ENCODE measurements around the gene IFTAP.

The IFTAP gene

GRCh38 chr11:36627471-36627870 is 33.2 kb downstream of the IFTAP start:
- Histone ChIP-seq H3K4me1 (ENCODE audit: insufficient read depth, low read length) (peaks cover 91% of the 10 kb centered on the region), H3K4me2 (ENCODE audit: insufficient read depth, low read length) (no peak overlapping the region), H3K9ac (ENCODE audit: low read depth, low read length) (no peak overlapping the region), H3K79me2 (ENCODE audit: insufficient read depth, low read length) (peaks cover 24% of the 10 kb centered on the region), H2AFZ (ENCODE audit: low read depth, low read length) (no peak overlapping the region), H3K4me3 (ENCODE audit: low read depth in 1 of 2, low read length in 2 of 2) (no peak overlapping the region), H3K9me3 (ENCODE audit: insufficient read depth, low read length, severe bottlenecking) (no peaks in the 10 kb centered on the region), H3K27me3 (ENCODE audit: insufficient read depth, low read length, poor library complexity) (no peaks in the 10 kb centered on the region), H3K27ac (ENCODE audit: low read length) (peak overlapping the region; percentile 39), H3K36me3 (ENCODE audit: insufficient read depth, low read length) (no peaks in the 10 kb centered on the region), H4K20me1 (ENCODE audit: insufficient read depth, low read length) (no peaks in the 10 kb centered on the region)
- DNase-seq (no peak), ATAC-seq (ENCODE audit: insufficient read depth, low read depth) (no peak)
- TF ChIP-seq CTCF (IDR thresholded peaks at IDR 0.05; ENCODE audit: borderline replicate concordance, extremely low read depth, low read length, poor library complexity, severe bottlenecking) (no peak), EZH2 (IDR thresholded peaks at IDR 0.05; ENCODE audit: borderline replicate concordance, low read depth, low read length, severe bottlenecking) (no peak)

GRCh38 chr11:36628141-36628540 is 33.8 kb downstream of the IFTAP start:
- H3K79me2 ChIP-seq (ENCODE audit: insufficient read depth, low read length): peaks cover 18% of the 10 kb centered on the region
- peak overlapping the region; percentile 27; the same call in 1 of the 2 replicates for H2AFZ ChIP-seq (ENCODE audit: low read depth, low read length)
- H3K9ac ChIP-seq (ENCODE audit: low read depth, low read length): no peak overlapping the region
- DNase-seq (no peak), ATAC-seq (ENCODE audit: insufficient read depth, low read depth) (no peak)
- H3K9me3 ChIP-seq (ENCODE audit: insufficient read depth, low read length, severe bottlenecking): no peaks in the 10 kb centered on the region
- no peaks in the 10 kb centered on the region for H3K36me3 ChIP-seq (ENCODE audit: insufficient read depth, low read length)
- no peaks in the 10 kb centered on the region for H4K20me1 ChIP-seq (ENCODE audit: insufficient read depth, low read length)
- no peak for TF ChIP-seq CTCF (IDR thresholded peaks at IDR 0.05; ENCODE audit: borderline replicate concordance, extremely low read depth, low read length, poor library complexity, severe bottlenecking)
- no peak for TF ChIP-seq EZH2 (IDR thresholded peaks at IDR 0.05; ENCODE audit: borderline replicate concordance, low read depth, low read length, severe bottlenecking)
- no peak overlapping the region for H3K4me3 ChIP-seq (ENCODE audit: low read depth in 1 of 2, low read length in 2 of 2)
- peak overlapping the region; percentile 22; the same call in 1 of the 2 replicates for H3K27ac ChIP-seq (ENCODE audit: low read length)
- H3K4me1 ChIP-seq (ENCODE audit: insufficient read depth, low read length): peaks cover 89% of the 10 kb centered on the region
- no peak overlapping the region for H3K4me2 ChIP-seq (ENCODE audit: insufficient read depth, low read length)
- no peaks in the 10 kb centered on the region for H3K27me3 ChIP-seq (ENCODE audit: insufficient read depth, low read length, poor library complexity)

- Histone ChIP-seq H3K9ac (ENCODE audit: low read depth, low read length) (no peak overlapping the region), H4K20me1 (ENCODE audit: insufficient read depth, low read length) (no peaks in the 10 kb centered on the region), H3K27ac (ENCODE audit: low read length) (peak overlapping the region; percentile 22), H3K4me3 (ENCODE audit: low read depth in 1 of 2, low read length in 2 of 2) (no peak overlapping the region), H2AFZ (ENCODE audit: low read depth, low read length) (no peak overlapping the region), H3K9me3 (ENCODE audit: insufficient read depth, low read length, severe bottlenecking) (no peaks in the 10 kb centered on the region), H3K27me3 (ENCODE audit: insufficient read depth, low read length, poor library complexity) (no peaks in the 10 kb centered on the region), H3K79me2 (ENCODE audit: insufficient read depth, low read length) (peaks cover 12% of the 10 kb centered on the region), H3K4me1 (ENCODE audit: insufficient read depth, low read length) (peaks cover 83% of the 10 kb centered on the region), H3K4me2 (ENCODE audit: insufficient read depth, low read length) (no peak overlapping the region), H3K36me3 (ENCODE audit: insufficient read depth, low read length) (no peaks in the 10 kb centered on the region)
- DNase-seq: no peak
- TF ChIP-seq EZH2 (IDR thresholded peaks at IDR 0.05; ENCODE audit: borderline replicate concordance, low read depth, low read length, severe bottlenecking) (no peak), CTCF (IDR thresholded peaks at IDR 0.05; ENCODE audit: borderline replicate concordance, extremely low read depth, low read length, poor library complexity, severe bottlenecking) (no peak)
- ATAC-seq (ENCODE audit: insufficient read depth, low read depth): no peak
Measured at GRCh38 chr11:36628765-36629244, 34.5 kb downstream of the IFTAP start.
